Common myeloid progenitor, CD34-positive (primary cell): ENCODE results near the gene SUSD3.

Experiments used
- CTCF ChIA-PET: fragments of 350-600 bp; sonication (Branson Sonifier 250); formaldehyde crosslinking; loops from one replicate; lab custom pipeline; 2021; ENCODE audit warnings: antibody characterized with exemption; lab: Charles Lee
- POLR2A ChIA-PET: fragments of 350-600 bp; sonication (Branson Sonifier 250); formaldehyde crosslinking; loops from one replicate; lab custom pipeline; 2021; ENCODE audit warnings: antibody characterized with exemption; lab: Charles Lee
- DNase-seq, 3 donors: peaks; one replicate each; pipeline versions ENCODE4 v3.0.0 to v3.0.0-alpha.2; 2013
- H3K27ac ChIP-seq, 2 experiments: 1 replicate in 1 of 2; 2 replicates in 1 of 2; pipeline ENCODE4 v1.7.0; 2013; ENCODE audit warnings: inconsistent platforms in 2 of 2, low read length in 2 of 2, mild to moderate bottlenecking in 2 of 2, low read depth in 1 of 2, moderate library complexity in 1 of 2; ENCODE audit not compliant: severe bottlenecking in 2 of 2, insufficient read depth in 1 of 2, poor library complexity in 1 of 2
- H3K27me3 ChIP-seq, 5 experiments: replicated peaks in 2 of 5; 1 replicate in 3 of 5; 2 replicates in 2 of 5; pipeline versions ENCODE4 v1.6.1 to v1.7.0; 2013; ENCODE audit warnings: low read length in 4 of 5, mild to moderate bottlenecking in 2 of 5, moderate library complexity in 2 of 5, inconsistent platforms in 1 of 5; ENCODE audit not compliant: insufficient read depth in 5 of 5, control insufficient read depth in 4 of 5
- H3K36me3 ChIP-seq, 4 experiments: 1 replicate in 2 of 4; 2 replicates in 2 of 4; pipeline versions ENCODE4 v1.6.1 to v1.7.0; 2013; ENCODE audit warnings: low read length in 3 of 4, control low read depth in 1 of 4, mild to moderate bottlenecking in 1 of 4; ENCODE audit not compliant: control insufficient read depth in 4 of 4, insufficient read depth in 4 of 4
- H3K4me1 ChIP-seq, 4 experiments: 1 replicate in 3 of 4; 2 replicates in 1 of 4; pipeline versions ENCODE4 v1.6.1 to v1.7.1; 2013; ENCODE audit warnings: low read length in 3 of 4, mild to moderate bottlenecking in 3 of 4, control low read depth in 1 of 4, inconsistent platforms in 1 of 4, moderate library complexity in 1 of 4; ENCODE audit not compliant: control insufficient read depth in 4 of 4, insufficient read depth in 4 of 4; ENCODE audit errors: control extremely low read depth in 1 of 4
- H3K4me3 ChIP-seq, 7 experiments: 1 replicate in 4 of 7; 2 replicates in 3 of 7; pipeline versions ENCODE4 v1.5.1 to v1.7.0; 2013; ENCODE audit warnings: mild to moderate bottlenecking in 7 of 7, low read length in 6 of 7, moderate library complexity in 6 of 7, inconsistent platforms in 2 of 7, low read depth in 2 of 7, control low read depth in 1 of 7; ENCODE audit not compliant: insufficient read depth in 4 of 7, control insufficient read depth in 1 of 7; ENCODE audit errors: extremely low read depth in 1 of 7
- H3K9me3 ChIP-seq, 5 experiments: 1 replicate in 4 of 5; 2 replicates in 1 of 5; pipeline versions ENCODE4 v1.6.1 to v1.7.1; 2013; ENCODE audit warnings: low read length in 4 of 5, mild to moderate bottlenecking in 2 of 5, inconsistent platforms in 1 of 5, low read depth in 1 of 5, moderate library complexity in 1 of 5; ENCODE audit not compliant: control insufficient read depth in 4 of 5, insufficient read depth in 2 of 5; ENCODE audit errors: control extremely low read depth in 1 of 5
- WGBS: methylation state at CpG from one replicate; pipeline ENCODE4 v1.1.5; 2013; ENCODE audit not compliant: insufficient coverage; 5-methylcytosine and 5-hydroxymethylcytosine counted together

The SUSD3 gene

DNA sequence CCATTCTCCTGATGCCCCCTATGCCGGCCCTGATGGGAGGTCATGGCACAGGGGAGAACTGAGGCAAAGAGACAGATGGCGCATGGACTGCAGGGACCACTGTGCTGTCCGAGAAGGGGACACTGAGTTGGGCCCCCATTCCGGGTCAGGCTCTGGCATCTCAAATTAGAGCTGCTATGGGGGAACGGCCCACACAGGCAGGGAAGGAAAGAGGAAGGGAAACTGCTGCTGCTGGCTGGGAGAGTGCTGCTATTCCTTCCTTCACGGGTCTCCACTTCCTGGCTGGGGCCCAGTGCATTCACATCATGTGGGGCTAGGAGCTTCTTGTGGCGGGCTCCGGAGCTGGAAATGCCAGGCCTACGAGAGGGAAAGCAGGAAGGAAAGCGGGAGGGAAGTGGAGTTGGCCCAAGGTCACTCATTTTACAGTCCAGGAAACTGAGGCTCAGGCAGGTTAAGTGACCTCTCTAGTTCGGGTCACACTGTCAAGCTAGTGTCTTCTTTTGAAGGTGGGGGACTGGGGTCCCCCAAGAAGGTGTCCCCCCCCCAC lies 36.2 kb downstream of the SUSD3 start:
- 34% methylated on average over 10 of the region's 11 CpGs for WGBS
- peaks cover 13 to 69% (median 60%) of the 10 kb centered on the region in 4 experiments for H3K4me1 ChIP-seq
- H3K4me3 ChIP-seq = peak overlapping the region in 5 of 7 experiments; percentile 32 to 77 (median 72)
- POLR2A ChIA-PET = interaction anchor here (1.6 kb wide), 1 partner anchor 30 kb away, joined by 5 read pairs; no protein-coding TSS in a partner anchor
- H3K36me3 ChIP-seq = no peaks in the 10 kb centered on the region
- peak overlapping the region; percentile 70 to 83 for H3K27ac ChIP-seq
- H3K9me3 ChIP-seq = no peaks in the 10 kb centered on the region
- peak in 2 of 3 donors; percentile 55 to 62 for DNase-seq
- CTCF ChIA-PET = interaction anchor here (0.6 to 1.6 kb wide), 6 partner anchors 9 to 34 kb away, joined by 3 to 5 read pairs (median 3); no protein-coding TSS in a partner anchor
- H3K27me3 ChIP-seq = no peaks in the 10 kb centered on the region

DNA sequence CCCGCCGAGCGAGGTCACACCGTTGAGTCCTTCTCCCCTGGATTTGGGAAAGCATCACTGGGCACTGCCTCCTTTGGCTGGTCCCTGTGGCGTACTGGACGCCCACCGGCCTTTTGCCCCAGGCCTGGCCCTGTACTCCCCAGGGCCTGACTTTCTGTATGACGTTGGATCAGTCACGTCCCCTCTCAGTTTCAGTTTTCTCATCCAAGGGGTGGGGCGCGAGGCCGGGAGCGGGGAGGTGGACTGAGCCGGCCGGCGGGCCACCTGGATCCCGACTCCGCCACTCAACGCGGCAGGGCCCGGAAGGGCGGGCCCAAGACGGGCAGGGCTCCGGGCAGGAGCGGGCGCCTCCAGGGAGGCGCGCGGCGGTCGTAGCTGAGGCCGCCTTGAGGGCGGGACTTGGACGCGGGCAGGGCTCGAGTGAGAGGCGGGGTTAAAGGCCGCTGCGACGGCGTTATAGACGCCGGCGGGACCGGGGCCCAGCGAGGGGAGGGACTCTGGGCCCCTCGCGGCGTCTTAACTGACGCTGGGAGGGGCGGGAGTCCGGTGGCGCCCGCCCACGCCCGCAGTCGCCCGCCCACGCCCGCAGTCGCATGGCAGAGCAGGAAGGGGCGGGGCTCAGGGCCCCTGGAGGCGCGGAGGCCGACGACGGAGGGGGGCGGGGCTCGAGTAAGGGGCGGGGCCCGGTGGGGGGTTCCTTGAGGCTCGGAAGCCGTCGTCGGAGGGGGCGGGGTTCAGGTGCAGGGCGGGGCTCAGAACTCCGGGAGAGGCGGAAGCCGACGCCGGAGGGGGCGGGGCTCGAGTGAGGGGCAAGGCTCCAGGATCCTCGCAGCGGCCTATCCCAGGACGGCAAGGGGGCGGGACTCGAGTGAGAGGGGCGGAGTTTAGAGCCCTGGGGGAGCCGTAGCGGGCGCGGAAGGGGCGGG lies 37.0 kb downstream of the SUSD3 start:
- Histone ChIP-seq H3K4me3 (peak overlapping the region; percentile 32 to 94 (median 72)), H3K27ac (peak overlapping the region; percentile 70 to 83), H3K27me3 (no peaks in the 10 kb centered on the region), H3K9me3 (no peaks in the 10 kb centered on the region), H3K36me3 (no peaks in the 10 kb centered on the region), H3K4me1 (peaks cover 13 to 77% (median 68%) of the 10 kb centered on the region in 4 experiments)
- 10% methylated on average over 53 of the region's 95 CpGs for WGBS
- peak; percentile 97 to 99 (median 99) for DNase-seq
- POLR2A ChIA-PET = interaction anchor here (0.6 to 1.6 kb wide), 3 partner anchors 31 to 283 kb away, joined by 3 to 5 read pairs (median 4); no protein-coding TSS in a partner anchor
- CTCF ChIA-PET = interaction anchor here (0.6 to 1.6 kb wide), 7 partner anchors 9 to 38 kb away, joined by 3 to 5 read pairs (median 3); partner anchors contain the start of gene NINJ1

DNA sequence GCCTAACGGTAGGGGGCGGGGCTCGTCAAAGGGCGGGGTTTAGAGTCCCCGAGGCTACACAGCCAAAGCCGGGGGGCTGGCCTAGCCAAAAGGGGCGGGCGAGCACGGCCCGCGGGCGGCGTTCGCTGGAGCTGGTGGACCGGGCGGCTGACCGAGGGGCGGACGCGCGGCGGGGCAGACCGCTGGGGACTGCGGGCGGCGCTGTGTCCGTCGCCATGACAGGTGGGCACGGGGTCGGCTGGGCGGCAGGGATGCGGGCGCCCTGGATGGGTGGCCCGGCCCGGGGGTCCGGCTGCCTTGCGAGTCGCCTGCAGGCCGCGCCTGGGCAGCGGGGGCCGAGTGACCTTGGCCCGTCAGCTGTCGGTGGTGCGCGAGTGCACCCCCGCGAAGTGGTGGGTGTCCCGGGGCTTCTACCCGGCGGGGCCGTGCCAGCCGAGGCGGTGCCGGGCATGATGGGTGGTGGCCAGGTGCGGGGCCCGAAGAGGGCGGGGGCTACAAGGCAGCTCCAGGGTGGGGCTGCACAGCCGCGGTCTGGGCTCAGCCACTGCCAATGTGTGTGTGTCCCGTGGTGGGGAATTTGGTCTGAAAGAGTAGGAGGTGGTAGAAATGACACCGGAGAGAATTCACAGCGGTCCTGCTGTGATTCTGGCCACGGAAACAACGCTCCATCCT lies 37.8 kb downstream of the SUSD3 start, which contains the start of gene CARD19:
Gene CARD19 (plus strand): TSS at position 87 of the 672 bp plus-strand sequence. CDS start 129 bp downstream, at position 216.
- 0% methylated on average over 43 of the region's 65 CpGs for WGBS
- DNase-seq = peak in 2 of 3 donors; percentile 62 to 74
- Histone ChIP-seq H3K36me3 (no peaks in the 10 kb centered on the region), H3K9me3 (no peaks in the 10 kb centered on the region), H3K27ac (peak within 1 kb of the TSS; percentile 84 to 88), H3K4me1 (peaks cover 13 to 75% (median 70%) of the 10 kb centered on the region in 4 experiments), H3K27me3 (no peaks in the 10 kb centered on the region), H3K4me3 (peak within 1 kb of the TSS; percentile 80 to 98 (median 91))
- ChIA-PET POLR2A (interaction anchor here (1.5 to 1.6 kb wide), 2 partner anchors 32 to 37 kb away, joined by 4 to 5 read pairs; no protein-coding TSS in a partner anchor), CTCF (interaction anchor here (1.2 kb wide), 1 partner anchor 37 kb away, joined by 4 read pairs; the partner anchor contains the start of gene NINJ1)

DNA sequence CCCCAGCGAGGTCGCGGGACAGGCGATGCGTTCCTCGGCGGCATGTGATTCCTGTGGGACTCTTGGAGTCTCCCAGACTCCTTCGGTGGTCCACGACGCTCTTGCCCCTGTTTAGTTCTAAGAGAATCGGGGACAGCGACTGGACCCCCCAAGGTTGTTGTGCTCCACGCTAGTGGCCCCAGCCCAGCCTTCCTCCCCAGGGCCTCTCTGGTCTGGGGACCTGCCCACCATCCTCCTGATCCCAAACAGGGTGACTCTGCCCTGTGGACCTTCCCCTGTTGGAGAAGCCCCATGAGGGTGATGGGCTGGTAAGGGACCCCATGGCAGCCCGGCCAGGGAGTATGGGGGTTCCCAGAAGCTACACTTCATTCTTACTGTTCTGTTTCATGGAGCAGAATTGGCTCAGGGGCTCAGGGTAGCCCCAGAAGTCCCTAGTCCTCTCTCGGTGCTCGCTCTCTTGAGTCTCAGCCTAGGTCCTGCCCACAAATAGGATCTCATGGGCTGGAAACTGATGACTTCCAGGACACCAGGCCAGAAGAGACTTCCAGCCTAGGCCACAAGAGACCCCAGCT lies 38.4 kb downstream of the SUSD3 start:
- CTCF ChIA-PET = interaction anchor here (1.2 to 2.7 kb wide), 5 partner anchors 13 to 94 kb away, joined by 4 to 8 read pairs (median 6); partner anchors contain the start of gene NINJ1
- POLR2A ChIA-PET = interaction anchor here (0.5 to 1.5 kb wide), 2 partner anchors 38 to 144 kb away, joined by 3 to 4 read pairs; no protein-coding TSS in a partner anchor
- Histone ChIP-seq H3K4me3 (peak overlapping the region; percentile 80 to 98 (median 91)), H3K27me3 (no peaks in the 10 kb centered on the region), H3K4me1 (peaks cover 13 to 75% (median 71%) of the 10 kb centered on the region in 4 experiments), H3K27ac (peak overlapping the region; percentile 84 to 88), H3K9me3 (no peaks in the 10 kb centered on the region), H3K36me3 (no peaks in the 10 kb centered on the region)
- DNase-seq = no peak
- WGBS = 1% methylated on average over 16 of the region's 16 CpGs

DNA sequence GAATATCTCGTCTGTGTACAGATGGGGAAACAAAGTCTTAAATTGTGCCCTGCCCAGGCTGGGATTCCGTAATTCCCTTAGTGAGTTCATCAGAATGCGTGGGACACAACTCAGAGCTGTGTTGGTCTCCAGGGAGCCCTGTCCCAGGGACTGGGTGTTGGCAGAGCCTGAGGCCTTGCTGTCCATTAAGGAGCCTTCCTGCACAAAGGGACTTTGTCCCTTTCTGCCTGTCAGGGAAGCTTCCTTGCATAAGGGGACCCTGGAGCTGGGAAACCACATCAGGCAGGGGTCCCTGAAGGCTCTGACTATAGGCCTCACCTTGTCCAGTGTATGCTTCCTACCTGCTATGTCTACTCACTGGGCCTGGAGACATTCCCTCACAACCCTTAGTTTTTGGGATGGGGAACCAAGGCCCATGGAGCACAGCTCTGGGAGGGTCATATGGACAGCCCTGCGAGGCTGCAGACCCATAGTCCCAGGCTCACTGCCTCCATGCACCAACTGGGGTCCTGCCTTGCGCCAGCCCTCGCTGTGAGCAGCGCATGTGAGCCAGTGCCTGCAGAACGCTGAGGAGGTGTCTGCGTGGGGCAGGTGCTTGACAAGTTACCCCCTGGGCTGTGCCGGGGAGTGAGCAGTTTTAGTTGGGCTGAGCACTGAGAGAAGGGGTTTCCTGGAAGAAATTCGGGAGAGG lies 39.2 kb downstream of the SUSD3 start:
- Histone ChIP-seq H3K9me3 (no peaks in the 10 kb centered on the region), H3K36me3 (no peaks in the 10 kb centered on the region), H3K27me3 (no peaks in the 10 kb centered on the region), H3K4me1 (peaks cover 11 to 71% (median 69%) of the 10 kb centered on the region in 4 experiments), H3K27ac (peak overlapping the region; percentile 84 to 88), H3K4me3 (peak overlapping the region; percentile 80 to 98 (median 91))
- peak in 1 of 3 donors; percentile 29 for DNase-seq
- ChIA-PET POLR2A (interaction anchor here (0.5 to 1.4 kb wide), 4 partner anchors 9 to 145 kb away, joined by 3 to 13 read pairs (median 4); no protein-coding TSS in a partner anchor), CTCF (interaction anchor here (0.8 to 2.7 kb wide), 8 partner anchors 13 to 95 kb away, joined by 3 to 8 read pairs (median 4); no protein-coding TSS in a partner anchor)
- 25% methylated on average over 6 of the region's 11 CpGs for WGBS
